Measurements from ENCODE around the gene POTEH.
"Not testable (repeated sequence)": the region's sequence is repeated elsewhere in the genome, so short reads cannot be mapped to it uniquely, and the experiment has no call there.

Gene POTEH

DNA sequence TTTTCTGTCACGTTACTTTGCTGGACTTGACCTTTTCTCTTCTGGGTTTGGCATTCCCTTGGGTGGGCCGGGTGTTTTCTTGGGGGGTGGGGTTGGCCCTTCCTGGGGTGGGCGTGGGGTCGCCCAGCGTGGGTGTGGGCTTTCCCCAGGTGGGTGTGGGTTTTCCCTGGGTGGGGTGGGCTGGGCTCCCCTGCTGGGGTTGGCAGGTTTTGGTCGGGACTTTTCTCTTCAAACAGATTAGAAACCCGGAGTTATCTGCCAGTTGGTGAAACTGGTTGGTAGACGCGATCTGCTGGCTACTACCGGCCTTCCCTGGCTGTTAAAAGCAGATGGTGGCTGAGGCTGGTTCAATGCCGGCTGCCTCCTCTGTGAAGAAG lies at the start of gene POTEH:
TSS of gene POTEH (plus strand) at position 278 of the 377 bp plus-strand sequence. CDS start at position 330, 52 bp downstream.
- DNase-seq, result not testable (repeated sequence)

DNA sequence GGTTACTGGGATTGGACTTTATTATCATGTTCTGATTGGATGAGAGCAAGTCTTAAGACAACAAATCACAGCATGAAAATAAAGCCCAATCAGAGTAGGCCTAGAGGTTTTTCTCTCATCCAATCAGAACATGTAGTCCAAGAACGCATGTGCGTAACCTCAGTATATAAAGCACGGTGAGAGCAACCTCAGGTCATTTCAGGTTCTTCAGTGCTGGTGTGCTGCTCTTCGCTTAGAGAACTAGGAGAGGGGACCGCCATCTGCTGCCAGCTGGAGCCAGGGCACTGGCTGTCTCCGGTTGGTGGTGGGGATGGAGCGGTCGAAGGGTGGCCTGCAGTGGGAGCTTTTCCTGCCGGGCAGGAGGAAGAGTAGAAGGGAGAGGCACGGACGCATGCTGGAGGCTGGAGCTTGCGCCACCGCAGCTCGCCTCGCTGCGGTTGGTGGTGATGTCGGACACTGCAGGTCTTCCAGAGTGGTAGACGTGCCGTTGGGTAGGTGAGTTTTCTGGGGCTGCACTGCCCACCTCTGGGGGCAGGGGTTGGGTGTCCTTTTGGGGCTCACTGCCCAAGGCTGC lies 47.5 kb upstream of the POTEH start:
- not testable (repeated sequence) for DNase-seq

DNA sequence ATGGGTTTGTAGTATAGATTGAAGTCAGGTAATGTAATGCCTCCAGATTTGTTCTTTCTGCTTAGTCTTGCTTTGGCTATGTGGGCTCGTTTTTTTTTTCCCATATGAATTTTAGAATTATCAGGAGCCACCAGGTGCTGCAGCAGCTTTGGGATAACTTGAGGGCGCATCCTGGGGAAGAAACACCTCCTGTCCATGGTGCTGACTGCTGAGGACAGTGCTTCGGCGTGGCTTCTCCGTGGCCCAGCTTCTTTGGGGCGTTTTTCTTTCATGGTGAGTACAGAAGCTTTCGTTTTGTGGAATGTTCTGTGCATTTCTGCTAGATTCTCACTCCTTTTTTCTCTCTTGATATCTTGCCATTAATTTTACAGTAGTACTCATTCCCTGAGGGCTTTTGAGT lies 37.9 kb upstream of the POTEH start:
- DNase-seq, result not testable (repeated sequence)

DNA sequence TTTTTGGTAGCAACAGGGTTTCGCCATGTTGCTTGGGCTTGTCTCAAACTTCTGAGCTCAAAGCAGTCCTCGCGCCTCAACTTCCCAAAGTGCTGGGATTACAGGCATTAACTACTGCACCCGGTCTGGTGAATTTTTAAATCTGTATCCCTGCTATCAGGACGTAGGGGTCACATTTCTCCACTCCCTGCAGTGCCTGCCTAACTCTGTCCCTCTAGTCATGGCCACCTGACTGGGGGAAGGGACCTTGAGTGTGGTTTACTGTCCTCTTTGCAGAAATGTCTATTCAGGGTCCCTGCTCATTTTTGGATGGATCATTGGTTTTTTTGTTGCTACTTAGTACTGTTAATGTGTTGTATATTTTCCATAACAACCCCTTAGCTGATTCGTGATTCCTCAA lies 37.1 kb upstream of the POTEH start:
- not testable (repeated sequence) for DNase-seq

DNA sequence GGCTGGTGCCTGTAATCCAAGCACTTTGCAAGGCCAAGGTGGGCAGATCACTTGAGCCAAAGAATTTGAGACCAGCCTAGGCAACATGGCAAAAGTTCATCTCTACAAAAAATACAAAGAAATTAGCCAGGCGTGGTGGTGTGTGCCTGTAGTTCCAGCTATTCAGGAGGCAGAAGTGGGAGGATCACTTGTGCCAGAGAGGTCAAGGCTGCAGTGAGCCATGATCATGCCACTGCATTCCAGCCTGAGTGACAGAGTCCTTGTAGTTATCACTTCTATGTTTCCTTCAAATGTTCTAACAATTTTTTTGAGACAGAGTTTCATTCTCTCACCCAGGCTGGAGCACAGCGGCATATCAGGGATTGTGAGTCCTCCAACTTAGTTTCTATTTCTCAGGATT lies 36.6 kb upstream of the POTEH start:
- not testable (repeated sequence) for DNase-seq

DNA sequence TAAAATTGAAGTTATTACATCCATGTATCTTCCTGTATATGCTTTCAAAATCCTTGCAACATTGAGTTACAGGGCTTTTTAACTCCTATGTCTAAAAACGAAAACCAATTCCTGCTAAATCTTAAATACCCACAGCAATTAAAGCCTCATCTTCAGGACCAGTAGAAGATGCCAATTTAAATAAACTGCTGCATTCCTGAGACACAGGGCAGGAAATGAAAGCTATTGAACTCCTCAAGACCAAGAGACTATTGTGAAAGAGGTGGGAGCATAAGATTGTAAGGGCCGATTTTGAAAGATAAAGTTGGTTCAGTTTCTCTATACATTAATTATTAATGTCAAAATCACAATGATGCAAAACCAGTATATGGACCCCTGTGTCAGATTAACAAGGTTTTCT lies 28.7 kb upstream of the POTEH start:
- not testable (repeated sequence) for DNase-seq

DNA sequence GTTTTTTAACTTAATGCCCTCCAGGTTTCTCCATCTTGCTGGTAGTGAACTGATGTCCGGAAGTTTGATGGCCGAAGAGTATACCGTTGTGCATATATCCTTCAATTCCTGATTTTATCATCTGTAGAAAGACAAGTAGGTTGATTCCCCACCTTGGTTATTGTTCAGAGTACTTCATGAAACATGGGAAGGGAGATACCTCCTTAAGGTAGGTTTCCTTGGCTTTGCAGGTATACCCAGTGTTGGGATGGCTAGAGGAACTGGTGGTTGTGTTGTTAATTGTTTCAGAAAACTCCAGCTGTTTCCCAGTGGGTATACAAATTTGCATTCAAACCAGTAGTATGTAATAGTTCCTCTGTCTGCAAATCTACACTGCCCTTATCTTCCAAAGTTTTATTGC lies 25.1 kb upstream of the POTEH start:
- not testable (repeated sequence) for DNase-seq

DNA sequence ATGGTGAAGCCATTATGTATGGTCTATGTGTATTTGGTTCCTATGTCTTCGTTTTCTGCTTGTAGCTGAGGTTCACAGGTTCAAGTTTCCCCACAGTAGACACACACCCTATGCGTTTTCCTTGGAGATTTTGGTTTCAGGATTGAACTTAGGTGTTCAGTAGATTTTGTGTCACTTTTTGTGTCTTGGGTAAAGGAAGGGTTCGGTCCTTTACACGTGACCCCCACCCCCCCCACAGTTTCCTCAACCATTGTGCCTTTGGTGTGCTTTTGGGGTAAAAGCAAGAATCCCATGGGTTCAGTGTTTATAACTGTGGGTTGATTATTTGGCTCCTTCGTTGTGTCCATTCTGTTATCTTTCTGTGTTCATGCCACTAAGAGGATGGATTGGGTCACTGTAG lies 24.3 kb upstream of the POTEH start:
- DNase-seq, result not testable (repeated sequence)

DNA sequence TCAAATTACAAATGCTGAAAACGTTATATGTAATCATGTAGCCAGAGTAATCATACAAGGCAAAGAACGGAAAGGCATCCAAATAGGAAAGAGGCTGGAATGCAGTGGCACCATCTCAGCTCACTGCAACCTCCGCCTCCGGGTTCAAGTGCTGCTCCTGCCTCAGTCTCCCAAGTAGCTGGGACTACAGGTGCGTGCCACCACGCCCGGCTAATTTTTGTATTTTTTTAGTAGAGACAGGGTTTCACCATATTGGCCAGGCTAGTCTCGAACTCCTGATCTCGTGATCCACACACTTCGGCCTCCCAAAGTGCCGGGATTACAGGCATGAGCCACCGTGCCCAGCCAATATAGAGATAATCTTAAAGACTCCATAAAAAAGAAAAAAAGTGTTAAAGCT lies 20.4 kb upstream of the POTEH start:
- not testable (repeated sequence) for DNase-seq

DNA sequence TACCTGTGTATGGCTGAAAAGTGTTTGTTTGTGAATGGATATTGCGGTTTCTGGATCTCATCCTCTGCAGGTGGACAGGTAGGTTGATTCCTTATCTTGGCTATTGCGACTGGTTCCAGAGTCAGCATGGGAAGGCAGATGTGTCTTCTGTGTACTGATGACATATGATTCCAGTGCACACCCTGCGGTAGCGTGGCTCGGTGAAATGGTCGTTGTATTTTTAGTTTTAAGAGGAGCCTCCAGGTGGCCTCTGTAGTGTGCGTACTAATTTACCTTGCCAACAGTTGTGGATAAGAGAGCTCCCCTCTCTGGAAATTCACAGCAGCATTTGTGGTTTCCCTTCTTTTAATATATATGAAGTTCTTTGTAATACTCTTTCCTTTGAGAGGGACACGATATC lies 10.1 kb upstream of the POTEH start:
- DNase-seq, result not testable (repeated sequence)

DNA sequence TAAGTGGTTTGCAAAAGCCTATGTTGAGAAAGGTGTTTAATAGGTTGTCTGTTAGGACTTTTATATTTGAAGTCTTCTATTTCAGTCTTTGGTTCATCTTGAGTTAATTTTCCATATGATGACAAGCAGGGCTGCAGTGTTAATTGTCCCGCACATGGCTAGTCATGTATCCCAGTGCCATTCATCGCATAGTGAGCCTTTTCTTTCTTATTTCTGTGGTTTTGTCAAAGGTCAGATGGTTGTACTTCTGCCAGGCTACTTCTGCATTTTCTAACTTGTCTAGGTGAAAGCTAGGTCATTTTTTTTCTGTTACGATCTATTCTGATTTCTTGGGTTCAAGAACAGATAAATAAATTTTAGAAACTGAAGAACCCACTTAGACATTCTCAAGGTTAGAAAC lies 5.7 kb upstream of the POTEH start:
- not testable (repeated sequence) for DNase-seq

DNA sequence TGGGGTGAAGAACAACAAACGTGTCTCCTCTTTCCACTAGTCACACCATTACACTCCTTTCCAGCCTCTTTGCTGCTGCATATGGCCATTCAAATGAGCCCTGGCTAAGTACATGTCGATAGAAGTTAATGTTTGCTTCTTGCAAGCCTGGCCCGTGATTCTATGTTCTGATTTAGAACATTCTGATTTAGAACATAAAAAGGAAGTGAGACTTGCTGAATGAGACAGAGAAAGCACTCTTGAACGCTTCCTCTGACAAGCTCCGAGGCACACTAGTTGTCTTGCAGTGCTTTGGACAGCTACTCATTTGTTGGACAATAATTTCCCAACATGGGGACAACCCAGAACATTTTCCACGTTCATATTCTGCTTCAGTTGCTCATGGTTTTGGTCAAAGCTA lies 5.1 kb upstream of the POTEH start:
- not testable (repeated sequence) for DNase-seq

DNA sequence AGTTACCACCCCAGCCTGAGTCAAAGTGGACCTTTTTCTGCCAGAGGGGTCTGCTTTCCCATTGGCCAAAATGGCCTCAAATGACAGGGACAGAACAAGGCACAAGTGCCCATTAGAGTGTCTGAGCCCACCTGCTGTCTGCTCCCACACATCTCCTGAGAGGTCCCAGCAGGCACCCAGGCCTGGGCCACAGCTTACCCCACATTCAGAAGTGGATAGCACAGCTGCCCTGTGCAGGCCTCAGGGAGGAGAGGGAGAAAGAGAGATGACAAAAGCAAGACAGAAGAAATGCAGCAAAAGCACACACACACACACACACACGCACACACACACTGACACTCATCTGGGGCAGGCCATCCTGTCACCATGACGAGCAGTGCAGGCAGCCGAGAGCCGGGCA lies 4.2 kb upstream of the POTEH start:
- not testable (repeated sequence) for DNase-seq

DNA sequence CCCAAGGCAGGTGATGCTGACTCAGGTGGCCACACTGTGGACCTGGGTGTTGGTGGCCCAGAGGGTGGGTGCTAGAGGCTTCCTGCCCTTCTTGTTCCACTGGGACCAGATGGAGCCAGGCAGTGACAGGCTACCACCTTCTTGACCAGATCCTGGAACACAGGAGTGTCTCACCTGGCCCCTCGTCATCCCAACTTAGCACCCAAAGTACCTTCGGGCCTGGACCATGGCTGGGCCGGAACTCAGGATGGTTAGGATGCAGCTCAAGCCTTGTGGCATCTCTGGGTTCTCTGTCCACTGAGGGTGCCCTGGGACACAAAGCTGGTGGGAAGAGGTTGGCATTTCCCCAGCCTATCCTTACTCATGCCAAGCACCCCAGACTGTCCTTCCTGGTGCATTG lies 2.7 kb upstream of the POTEH start:
- not testable (repeated sequence) for DNase-seq

DNA sequence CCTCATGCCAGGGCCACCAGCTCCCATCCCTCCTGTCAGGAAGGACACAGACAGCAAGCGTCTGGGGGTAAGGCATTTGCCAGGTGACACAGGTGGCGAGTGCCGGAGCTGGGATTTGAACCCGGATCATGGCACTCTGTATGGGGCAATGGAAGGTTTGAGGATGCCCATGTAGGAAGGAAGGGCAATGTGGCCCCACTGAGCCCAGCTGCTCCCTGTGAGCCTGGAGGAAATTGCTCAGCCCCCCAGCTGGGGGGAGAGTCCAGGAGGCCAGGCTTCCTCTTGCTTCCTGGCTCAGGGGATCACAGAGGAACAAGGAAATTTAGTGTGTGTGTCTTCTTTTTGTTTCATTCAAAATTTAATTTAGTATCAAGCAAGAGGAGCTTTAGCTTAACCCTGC lies 2.1 kb upstream of the POTEH start:
- DNase-seq, result not testable (repeated sequence)

DNA sequence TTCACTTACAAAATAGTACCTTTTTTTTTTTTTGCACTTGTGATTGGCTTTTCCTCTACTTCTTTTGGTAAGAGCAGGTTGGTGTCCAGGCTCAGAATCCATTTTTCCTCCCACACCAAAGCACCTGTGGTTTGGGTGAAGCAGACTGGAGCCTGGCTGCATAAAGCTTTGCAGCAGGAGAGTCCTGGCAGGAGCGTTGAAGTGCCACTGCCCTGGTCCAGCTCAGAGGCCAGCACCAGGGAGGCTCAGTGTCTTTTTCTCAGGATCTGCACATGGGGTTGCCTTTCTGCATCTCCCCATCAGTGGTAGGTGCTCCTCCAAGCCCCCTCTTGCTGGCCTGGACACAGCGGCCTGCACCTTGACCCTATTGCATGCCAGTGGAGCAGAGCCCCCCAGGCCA lies 1.7 kb upstream of the POTEH start:
- DNase-seq, result not testable (repeated sequence)

DNA sequence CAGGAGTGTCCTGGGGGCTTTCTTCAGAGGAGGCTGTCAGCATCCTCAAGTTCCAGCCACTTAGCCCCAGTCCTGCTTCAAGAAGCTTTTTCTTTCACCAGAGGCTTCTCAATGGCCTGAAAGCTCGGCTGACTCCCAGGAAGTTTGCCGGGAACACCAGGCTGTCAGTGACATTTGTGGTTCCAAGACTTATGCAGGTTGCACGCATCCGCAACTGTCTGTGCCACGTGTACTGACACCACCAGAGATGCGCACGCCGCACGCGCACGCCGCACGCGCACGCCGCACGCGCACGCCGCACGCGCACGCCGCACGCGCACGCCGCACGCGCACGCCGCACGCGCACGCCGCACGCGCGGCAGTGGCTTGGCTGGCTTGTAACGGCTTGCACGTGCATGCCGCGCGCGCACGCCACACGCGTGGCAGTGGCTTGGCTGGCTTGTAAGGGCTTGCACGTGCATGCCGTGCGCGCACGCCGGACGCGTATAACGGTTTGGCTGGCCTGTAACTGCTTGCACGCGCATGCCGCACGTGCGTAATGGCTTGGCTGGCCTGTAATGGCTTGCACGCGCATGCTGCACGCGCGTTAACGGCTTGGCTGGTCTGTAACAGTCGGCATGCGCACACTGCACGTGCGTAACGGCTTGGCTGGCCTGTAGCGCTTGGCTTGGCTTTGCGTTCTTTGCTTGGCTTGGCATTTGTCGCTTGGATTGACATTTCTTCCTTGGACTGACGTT lies 646 bp upstream of the POTEH start:
- DNase-seq, result not testable (repeated sequence)

DNA sequence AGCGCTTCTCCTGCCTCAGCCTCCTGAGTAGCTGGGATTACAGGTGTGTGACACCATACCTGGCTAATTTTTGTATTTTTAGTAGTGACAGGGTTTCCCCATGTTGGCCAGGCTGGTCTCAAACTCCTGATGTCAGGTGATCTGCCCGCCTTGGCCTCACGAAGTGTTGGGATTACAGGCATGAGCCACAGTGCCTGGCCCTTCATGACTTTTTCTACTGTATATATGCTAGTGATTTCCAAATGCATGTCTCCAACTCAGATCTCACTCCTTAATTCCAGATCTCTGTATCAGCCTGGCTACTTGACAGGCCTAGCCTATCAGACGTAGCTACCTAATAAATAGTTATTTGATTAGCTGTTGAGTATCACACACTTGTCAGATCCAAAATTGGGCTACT lies 23.8 kb downstream of the POTEH start:
- not testable (repeated sequence) for DNase-seq

DNA sequence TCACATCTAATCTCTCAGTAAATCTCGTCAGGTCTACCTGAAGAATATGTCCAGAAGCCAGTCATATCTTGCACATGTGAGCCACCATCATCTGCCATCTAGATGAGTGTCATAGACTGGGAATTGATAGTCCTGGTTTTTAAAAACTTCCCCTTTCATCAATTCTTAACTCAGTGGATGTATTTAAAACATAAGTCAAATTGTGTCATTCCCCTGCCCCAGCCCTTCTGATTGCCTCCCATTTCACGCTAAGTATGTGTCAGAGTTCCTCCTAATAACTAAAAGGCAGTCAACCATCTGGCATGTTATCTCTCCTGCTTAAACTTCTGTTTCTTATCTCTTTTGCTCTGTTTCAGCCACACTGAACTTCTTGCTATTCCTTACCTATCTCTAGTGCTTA lies 24.3 kb downstream of the POTEH start:
- DNase-seq, result not testable (repeated sequence)

DNA sequence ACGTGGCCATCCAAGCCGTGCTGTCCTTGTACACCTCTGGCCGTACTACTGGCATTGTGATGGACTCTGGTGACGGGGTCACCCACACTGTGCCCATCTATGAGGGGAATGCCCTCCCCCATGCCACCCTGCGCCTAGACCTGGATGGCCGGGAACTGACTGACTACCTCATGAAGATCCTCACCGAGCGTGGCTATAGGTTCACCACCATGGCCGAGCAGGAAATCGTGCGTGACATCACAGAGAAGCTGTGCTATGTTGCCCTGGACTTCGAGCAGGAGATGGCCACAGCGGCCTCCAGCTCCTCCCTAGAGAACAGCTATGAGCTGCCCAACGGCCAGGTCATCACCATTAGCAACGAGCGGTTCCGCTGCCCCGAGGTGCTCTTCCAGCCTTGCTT lies 32.1 kb downstream of the POTEH start:
- DNase-seq, result not testable (repeated sequence)

DNA sequence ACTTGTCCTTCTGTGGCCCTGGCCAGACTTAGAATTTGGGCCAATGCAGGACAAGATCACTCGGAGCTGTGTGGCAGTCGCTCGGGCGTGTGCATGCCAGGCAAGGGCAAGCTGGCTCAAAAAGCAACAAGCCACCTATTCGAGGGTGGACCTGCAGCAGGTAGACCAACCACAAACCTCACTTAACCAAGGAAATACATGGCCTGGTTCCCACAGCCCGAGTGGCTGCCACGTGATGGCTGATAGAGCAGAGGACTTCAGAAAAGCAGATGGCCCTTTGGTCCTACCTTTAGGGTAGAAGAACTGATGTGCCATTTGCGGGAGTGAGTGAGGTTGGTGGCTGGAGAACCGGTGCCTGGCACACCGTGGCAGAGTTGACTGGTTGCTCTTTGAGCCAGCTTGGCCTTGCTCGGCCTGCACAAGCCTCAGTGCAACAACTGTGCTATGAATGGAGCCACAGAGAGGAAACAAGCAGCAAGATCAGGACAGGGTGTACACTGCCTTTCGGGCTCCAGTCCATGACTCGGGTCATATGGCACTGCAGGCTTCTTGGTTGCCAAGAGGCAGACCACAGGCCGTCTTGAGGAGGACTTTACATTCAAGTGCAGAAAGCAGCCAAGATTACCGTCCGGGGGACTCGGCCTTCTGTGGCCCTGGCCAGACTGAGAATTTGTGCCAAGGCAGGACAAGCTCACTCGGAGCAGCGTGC lies 39.5 kb downstream of the POTEH start:
- not testable (repeated sequence) for DNase-seq

DNA sequence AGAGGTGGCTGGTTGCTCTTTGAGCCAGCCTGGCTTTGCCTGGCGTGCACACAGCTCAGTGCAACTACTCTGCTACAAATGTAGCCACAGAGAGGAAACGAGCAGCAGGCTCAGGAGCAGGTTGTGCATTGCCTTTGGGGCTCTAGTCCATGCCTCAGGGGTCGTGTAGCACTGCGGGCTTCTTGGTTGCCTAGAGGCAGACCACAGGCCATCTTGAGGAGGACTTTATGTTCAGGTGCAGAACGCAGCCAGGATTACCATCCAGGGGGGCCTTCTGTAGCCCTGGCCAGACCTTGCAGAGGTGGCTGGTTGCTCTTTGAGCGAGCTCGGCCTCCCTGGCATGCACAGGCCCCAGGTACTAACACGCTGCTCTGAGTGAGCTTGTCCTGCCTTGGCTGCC lies 41.2 kb downstream of the POTEH start:
- DNase-seq, result not testable (repeated sequence)

DNA sequence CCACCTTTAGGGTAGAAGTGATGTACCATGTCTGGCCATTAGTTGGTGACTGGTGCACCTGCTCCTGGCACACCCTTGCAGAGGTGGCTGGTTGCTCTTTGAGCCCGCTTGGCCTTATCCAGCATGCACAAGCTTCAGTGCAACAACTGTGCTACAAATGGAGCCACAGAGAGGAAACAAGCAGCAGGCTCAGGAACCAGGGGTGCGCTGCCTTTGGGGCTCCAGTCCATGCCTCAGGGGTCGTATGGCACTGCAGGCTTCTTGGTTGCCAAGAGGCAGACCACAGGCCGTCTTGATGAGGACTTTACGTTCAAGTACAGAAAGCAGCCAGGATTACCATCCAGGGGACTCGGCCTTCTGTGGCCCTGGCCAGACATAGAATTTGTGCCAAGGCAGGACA lies 44.6 kb downstream of the POTEH start:
- DNase-seq, result not testable (repeated sequence)
